Kidney (tissue), 14 donors: ENCODE data around the gene SYNPO2. TPM values are rescaled to one million over a fixed set of nuclear protein-coding genes. Genes with fewer than 3 reads are reported as not detected.

Experiments used
- DNase-seq, 5 donors: peaks; one replicate each; pipeline ENCODE4 v3.0.0-alpha.2; 2013 to 2020
- FAIRE-seq: peaks from 2 replicates; lab custom pipeline; 2012; peaks lifted over from hg19 to GRCh38; lab: Jason Lieb, UNC
- H3K27ac ChIP-seq, 2 donors: one replicate each; pipeline ENCODE4 v1.7.0; 2013; ENCODE audit warnings: low read depth in 2 of 2, low read length in 2 of 2, inconsistent platforms in 1 of 2
- H3K27me3 ChIP-seq: one replicate; pipeline ENCODE4 v1.7.1; 2013; ENCODE audit warnings: low read length, inconsistent platforms; ENCODE audit not compliant: control insufficient read depth, insufficient read depth
- H3K36me3 ChIP-seq, 3 donors: one replicate each; pipeline versions ENCODE4 v1.7.0 to v1.7.1; 2013; ENCODE audit warnings: low read length in 3 of 3, control low read depth in 1 of 3, inconsistent platforms in 1 of 3; ENCODE audit not compliant: insufficient read depth in 3 of 3, control insufficient read depth in 2 of 3
- H3K4me1 ChIP-seq, 3 donors: one replicate each; pipeline versions ENCODE4 v1.7.0 to v1.7.1; 2013; ENCODE audit warnings: low read length in 3 of 3, inconsistent platforms in 1 of 3, low read depth in 1 of 3; ENCODE audit not compliant: control insufficient read depth in 2 of 3, insufficient read depth in 2 of 3
- H3K4me3 ChIP-seq, 3 donors: one replicate each; pipeline versions ENCODE4 v1.7.0 to v1.8.1; 2013; ENCODE audit warnings: low read length in 3 of 3, control low read depth in 1 of 3, inconsistent platforms in 1 of 3
- H3K9ac ChIP-seq, 3 donors: one replicate each; pipeline versions ENCODE4 v1.7.0 to v1.7.1; 2013; ENCODE audit warnings: low read length in 3 of 3, control low read depth in 1 of 3, inconsistent platforms in 1 of 3
- H3K9me3 ChIP-seq, 3 donors: one replicate each; pipeline versions ENCODE4 v1.7.0 to v1.7.1; 2013; ENCODE audit warnings: low read length in 3 of 3, control low read depth in 1 of 3, inconsistent platforms in 1 of 3; ENCODE audit not compliant: control insufficient read depth in 2 of 3, insufficient read depth in 1 of 3
- intact Hi-C: fragments of 100-400 bp; cut with DNase I; formaldehyde crosslinking; loops from one replicate; pipeline ENCODE4 v1.11.1; 2022
- polyA plus RNA-seq: library from polyadenylated mRNA; stranded (reverse); fragments of 350-450 nt; fragmentation: Illumina TruSeq; extraction: RNeasy Lipid Tissue Mini Kit (QIAGEN cat#74804); gene quantifications from one replicate; pipeline ENCODE4 v1.2.3, GENCODE V29; 2014; ENCODE audit warnings: low read depth, low replicate concordance; ENCODE audit not compliant: insufficient read depth
- total RNA-seq: library from RNA; stranded (reverse); fragmentation: NEBNext Ultra II Directional; extraction: Animal tissue kit (Norgen Biotek cat#: 25700); gene quantifications from one replicate; pipeline ENCODE4 v1.2.1, GENCODE V29; 2021
- TF ChIP-seq, protein P1 (sequence below): IDR thresholded peaks from 3 replicates; pipeline ENCODE4 v1.5.1; 2012; ENCODE audit warnings: mild to moderate bottlenecking, moderate library complexity, borderline replicate concordance; ENCODE audit not compliant: insufficient read depth; ENCODE audit errors: extremely low read depth
- donor health status: control.
- donor health status: control.
- donor health status: control.
- donor health status: control.
- donor health status: control.
- donor health status: DM: yes; HTN: yes; CAD: no.
- donor health status: Normal renal cell carcinoma (clear cell type).

SYNPO2 gene
- total and polyA plus RNA-seq, 2 donors from 2014 or later: 7.5 to 56.5 TPM

DNA sequence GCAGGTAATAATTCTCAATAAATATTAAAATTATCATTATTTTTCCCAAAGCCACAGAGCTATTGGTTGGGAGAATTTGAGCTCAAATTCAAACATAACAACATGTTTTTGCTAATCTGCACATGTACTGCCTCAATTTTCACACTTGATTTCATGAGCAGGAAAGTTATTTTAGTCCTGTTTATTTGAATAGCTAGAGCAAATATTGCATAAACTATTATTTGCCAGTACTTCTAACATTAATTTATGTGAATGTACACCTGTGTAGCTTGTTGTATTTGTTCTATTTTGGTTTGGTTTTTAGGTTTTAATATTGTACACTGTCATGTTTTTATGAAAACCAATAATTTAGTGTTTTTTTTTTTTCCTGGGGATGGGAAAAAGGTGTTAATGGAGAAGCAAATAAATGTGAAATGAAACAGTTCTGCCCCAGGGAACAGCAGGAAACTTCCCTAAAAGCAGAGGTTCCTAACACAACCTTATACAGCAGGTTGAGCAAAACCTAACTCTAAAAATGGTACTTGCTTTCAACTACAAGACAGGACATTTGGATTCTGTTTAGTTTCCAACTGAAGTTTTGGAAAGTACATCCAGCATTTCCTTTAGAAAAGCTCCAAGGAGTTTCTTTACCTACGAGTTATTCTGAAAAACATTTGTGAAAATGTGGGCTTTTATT lies 99.4 kb downstream of the SYNPO2 start:
- intact Hi-C loops: loop anchor here (10.0 kb wide), 1 partner anchor 297 kb away; no protein-coding TSS in a partner anchor
- H3K36me3 ChIP-seq: no peaks in the 10 kb centered on the region
- no peak overlapping the region for H3K4me3 ChIP-seq
- FAIRE-seq: no peak
- no peak overlapping the region for H3K27ac ChIP-seq
- H3K9ac ChIP-seq: no peak overlapping the region
- H3K4me1 ChIP-seq: no peaks in the 10 kb centered on the region
- DNase-seq: no peak
- H3K27me3 ChIP-seq: no peaks in the 10 kb centered on the region
- no peaks in the 10 kb centered on the region for H3K9me3 ChIP-seq
- TF ChIP-seq, protein P1, sequence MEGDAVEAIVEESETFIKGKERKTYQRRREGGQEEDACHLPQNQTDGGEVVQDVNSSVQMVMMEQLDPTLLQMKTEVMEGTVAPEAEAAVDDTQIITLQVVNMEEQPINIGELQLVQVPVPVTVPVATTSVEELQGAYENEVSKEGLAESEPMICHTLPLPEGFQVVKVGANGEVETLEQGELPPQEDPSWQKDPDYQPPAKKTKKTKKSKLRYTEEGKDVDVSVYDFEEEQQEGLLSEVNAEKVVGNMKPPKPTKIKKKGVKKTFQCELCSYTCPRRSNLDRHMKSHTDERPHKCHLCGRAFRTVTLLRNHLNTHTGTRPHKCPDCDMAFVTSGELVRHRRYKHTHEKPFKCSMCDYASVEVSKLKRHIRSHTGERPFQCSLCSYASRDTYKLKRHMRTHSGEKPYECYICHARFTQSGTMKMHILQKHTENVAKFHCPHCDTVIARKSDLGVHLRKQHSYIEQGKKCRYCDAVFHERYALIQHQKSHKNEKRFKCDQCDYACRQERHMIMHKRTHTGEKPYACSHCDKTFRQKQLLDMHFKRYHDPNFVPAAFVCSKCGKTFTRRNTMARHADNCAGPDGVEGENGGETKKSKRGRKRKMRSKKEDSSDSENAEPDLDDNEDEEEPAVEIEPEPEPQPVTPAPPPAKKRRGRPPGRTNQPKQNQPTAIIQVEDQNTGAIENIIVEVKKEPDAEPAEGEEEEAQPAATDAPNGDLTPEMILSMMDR: no peak

DNA sequence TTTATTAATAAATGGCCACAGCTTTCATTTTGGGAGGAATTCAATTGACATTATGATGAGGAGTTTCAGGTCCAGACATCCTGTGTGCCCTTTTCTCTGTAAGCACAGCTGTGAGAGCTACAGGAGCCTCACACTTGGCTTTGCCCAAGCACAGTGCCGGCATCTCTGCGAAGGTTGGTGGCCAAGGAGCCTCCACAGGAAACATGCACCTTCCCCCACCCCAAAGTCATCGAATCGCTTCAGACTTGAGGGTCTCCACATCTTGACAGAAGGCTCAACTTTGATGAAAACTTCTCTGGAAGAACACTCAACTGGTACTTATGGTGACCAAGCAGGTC lies 100.0 kb downstream of the SYNPO2 start:
- DNase-seq (no peak), FAIRE-seq (no peak)
- Histone ChIP-seq H3K4me1 (no peaks in the 10 kb centered on the region), H3K27me3 (no peaks in the 10 kb centered on the region), H3K27ac (no peak overlapping the region), H3K9ac (no peak overlapping the region), H3K36me3 (no peaks in the 10 kb centered on the region), H3K4me3 (no peak overlapping the region), H3K9me3 (no peaks in the 10 kb centered on the region)
- intact Hi-C loops: loop anchor here (10.0 kb wide), 1 partner anchor 296 kb away; no protein-coding TSS in a partner anchor
- TF ChIP-seq, protein P1: no peak

DNA sequence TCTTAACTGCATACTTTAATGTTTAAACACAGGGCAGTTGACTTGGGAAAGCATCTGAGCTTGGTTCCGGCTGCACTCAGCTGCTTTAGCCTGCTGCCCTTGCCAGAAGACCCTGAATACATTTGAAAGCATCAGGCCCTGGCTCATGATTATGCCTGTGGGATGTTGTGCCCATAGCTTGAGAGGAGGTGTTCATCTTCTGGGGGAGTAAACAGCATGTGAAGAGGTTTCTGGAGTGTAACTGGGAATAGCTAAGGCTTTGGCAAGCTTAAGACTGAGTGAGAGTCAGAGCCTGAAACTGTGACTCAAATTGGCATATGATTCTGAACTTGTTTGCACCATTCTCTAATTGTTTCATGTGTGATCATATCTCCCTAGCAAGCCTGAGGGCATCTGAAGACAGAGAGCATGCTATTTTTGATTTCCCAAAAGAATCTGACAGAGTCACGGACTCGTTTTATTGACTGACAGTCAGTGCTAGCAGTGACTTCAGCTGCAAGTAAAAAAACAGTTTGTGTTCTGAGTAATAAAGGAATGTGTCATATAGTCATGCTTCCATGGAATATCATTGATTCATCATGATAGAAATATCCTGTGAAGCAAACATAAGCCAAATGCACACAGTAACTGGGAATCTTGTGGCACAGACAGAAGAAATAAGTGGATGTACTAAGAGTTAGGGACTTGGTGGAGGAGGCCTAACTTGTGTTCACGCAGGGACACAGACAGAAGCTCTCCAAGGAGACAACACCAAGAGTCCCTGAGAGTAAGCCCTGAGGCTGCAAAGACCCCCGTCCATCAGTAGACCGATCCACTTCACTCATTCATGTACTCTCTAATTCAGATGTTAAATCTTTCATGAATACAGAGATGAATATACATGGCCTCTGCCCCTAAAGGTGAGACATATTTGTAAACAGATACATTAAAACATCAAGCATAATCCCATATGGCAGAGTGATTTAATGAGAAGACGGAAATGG lies 100.7 kb downstream of the SYNPO2 start:
- Histone ChIP-seq H3K4me3 (no peak overlapping the region), H3K9me3 (no peaks in the 10 kb centered on the region), H3K27me3 (no peaks in the 10 kb centered on the region), H3K27ac (no peak overlapping the region), H3K4me1 (no peaks in the 10 kb centered on the region), H3K36me3 (no peaks in the 10 kb centered on the region), H3K9ac (no peak overlapping the region)
- FAIRE-seq (no peak), DNase-seq (no peak)
- intact Hi-C loops: loop anchor here (10.0 kb wide), 1 partner anchor 295 kb away; no protein-coding TSS in a partner anchor
- TF ChIP-seq, protein P1: no peak
